Measurements from ENCODE around the gene POLD2.

GRCh38 chr7:44080686-44081265 lies 42.6 kb downstream of the POLD2 start:
- TF ChIP-seq PHF8 (conservative IDR thresholded peaks at IDR 0.05; ENCODE audit: low read depth, low read length) = no peak
- TF ChIP-seq NRF1 (IDR thresholded peaks at IDR 0.05; ENCODE audit: low read depth, low read length) = no peak
- no peak for TF ChIP-seq CTCF (IDR thresholded peaks at IDR 0.05; ENCODE audit: control extremely low read depth in 1 of 3, insufficient read depth in 1 of 3, low read depth in 1 of 3, low read length in 3 of 3)
- TF ChIP-seq POLR2A (IDR thresholded peaks at IDR 0.05; ENCODE audit: control extremely low read depth in 1 of 2, low read depth in 2 of 2, low read length in 2 of 2) = no peak

Measured in H1 (cell line).